HG03457 (cell line): ENCODE measurements around the gene TOMM22.

Experiments used
- ATAC-seq: cut with Tn5 transposase; IDR thresholded peaks from one replicate; pipeline ENCODE4 v1.9.1; 2021; ENCODE audit warnings: moderate number of reproducible peaks; ENCODE audit not compliant: unreplicated experiment

The TOMM22 gene

GRCh38 chr22:38733329-38733723 is 51.6 kb downstream of the TOMM22 start:
- ATAC-seq: no peak

GRCh38 chr22:38733724-38734381 is 52.1 kb downstream of the TOMM22 start:
- ATAC-seq: no peak

GRCh38 chr22:38734421-38735100 is 52.8 kb downstream of the TOMM22 start:
- no peak for ATAC-seq
